Measurements from ENCODE around the gene KCNQ1OT1. TPM values are rescaled to one million over a fixed set of nuclear protein-coding genes. Genes with fewer than 3 reads are reported as not detected.

The KCNQ1OT1 gene
- total RNA-seq, 1 donor from 2014 or later, result 0.54 TPM

DNA sequence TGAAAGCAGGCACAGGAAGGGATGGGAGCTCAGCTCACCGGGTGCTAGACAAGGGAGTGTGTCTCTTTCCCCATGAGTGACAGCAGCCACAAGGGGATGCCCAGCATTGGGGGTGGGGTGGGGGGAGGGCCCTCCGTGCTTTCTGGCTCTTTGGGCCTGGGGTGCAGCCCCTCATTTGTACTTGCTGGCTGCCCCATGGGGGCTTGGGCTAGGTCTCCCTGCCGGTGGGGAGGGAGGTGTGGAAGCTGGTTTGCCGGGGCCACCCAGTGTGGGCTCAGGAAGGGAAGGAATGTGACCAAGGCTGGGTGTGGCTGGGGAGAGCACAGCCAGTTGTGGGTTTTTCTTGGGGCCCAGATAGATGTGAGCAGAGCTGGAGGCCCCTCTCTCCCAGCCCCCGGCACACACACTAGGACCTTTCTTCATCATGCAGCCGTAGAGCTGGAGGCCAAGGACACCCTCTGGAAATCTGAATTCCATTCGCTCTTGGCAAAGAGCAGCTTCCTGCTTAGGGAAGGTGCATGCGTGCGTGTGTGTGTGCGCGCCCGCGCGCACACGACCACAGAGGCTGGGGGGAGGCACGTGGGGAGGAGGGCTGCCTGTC is 25.8 kb downstream of the KCNQ1OT1 start:
- Histone ChIP-seq H3K36me3 (ENCODE audit: control insufficient read depth, insufficient read depth, low read length) (no peaks in the 10 kb centered on the region), H3K4me3 (ENCODE audit: low read depth, low read length) (no peak overlapping the region), H3K27me3 (ENCODE audit: control insufficient read depth, insufficient read depth, low read length) (no peaks in the 10 kb centered on the region)
- TF ChIP-seq, protein P1, sequence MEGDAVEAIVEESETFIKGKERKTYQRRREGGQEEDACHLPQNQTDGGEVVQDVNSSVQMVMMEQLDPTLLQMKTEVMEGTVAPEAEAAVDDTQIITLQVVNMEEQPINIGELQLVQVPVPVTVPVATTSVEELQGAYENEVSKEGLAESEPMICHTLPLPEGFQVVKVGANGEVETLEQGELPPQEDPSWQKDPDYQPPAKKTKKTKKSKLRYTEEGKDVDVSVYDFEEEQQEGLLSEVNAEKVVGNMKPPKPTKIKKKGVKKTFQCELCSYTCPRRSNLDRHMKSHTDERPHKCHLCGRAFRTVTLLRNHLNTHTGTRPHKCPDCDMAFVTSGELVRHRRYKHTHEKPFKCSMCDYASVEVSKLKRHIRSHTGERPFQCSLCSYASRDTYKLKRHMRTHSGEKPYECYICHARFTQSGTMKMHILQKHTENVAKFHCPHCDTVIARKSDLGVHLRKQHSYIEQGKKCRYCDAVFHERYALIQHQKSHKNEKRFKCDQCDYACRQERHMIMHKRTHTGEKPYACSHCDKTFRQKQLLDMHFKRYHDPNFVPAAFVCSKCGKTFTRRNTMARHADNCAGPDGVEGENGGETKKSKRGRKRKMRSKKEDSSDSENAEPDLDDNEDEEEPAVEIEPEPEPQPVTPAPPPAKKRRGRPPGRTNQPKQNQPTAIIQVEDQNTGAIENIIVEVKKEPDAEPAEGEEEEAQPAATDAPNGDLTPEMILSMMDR (IDR thresholded peaks at IDR 0.05; ENCODE audit: insufficient read depth, low read length, poor library complexity, severe bottlenecking), result no peak
- no peak for DNase-seq (ENCODE audit: low read depth)

DNA sequence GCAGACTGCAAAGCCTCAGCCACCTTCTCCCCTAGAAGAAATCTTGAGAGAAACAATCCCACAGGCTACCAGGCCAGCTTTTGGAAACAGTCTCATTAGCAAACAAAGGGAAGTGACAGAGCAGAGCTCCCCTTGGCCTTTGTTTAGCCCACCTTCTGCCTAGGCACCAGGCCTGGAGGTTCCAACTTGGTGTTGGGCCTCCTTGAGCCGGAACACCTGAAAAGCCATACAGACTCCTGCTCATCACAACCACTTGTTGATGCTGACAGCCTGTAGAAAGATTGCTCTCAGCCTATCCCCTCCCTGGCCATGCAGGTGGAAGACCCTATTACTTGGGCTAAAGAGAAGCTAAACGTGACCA is 26.6 kb downstream of the KCNQ1OT1 start:
- Histone ChIP-seq H3K27me3 (ENCODE audit: control insufficient read depth, insufficient read depth, low read length) (no peaks in the 10 kb centered on the region), H3K4me3 (ENCODE audit: low read depth, low read length) (no peak overlapping the region), H3K36me3 (ENCODE audit: control insufficient read depth, insufficient read depth, low read length) (no peaks in the 10 kb centered on the region)
- TF ChIP-seq, protein P1 (IDR thresholded peaks at IDR 0.05; ENCODE audit: insufficient read depth, low read length, poor library complexity, severe bottlenecking), result no peak
- no peak for DNase-seq (ENCODE audit: low read depth)

GRCh38 chr11:2672553-2673249 is 27.1 kb downstream of the KCNQ1OT1 start:
- TF ChIP-seq, protein P1 (IDR thresholded peaks at IDR 0.05; ENCODE audit: insufficient read depth, low read length, poor library complexity, severe bottlenecking), result no peak
- Histone ChIP-seq H3K4me3 (ENCODE audit: low read depth, low read length) (no peak overlapping the region), H3K36me3 (ENCODE audit: control insufficient read depth, insufficient read depth, low read length) (no peaks in the 10 kb centered on the region), H3K27me3 (ENCODE audit: control insufficient read depth, insufficient read depth, low read length) (no peaks in the 10 kb centered on the region)
- DNase-seq (ENCODE audit: low read depth), result no peak

DNA sequence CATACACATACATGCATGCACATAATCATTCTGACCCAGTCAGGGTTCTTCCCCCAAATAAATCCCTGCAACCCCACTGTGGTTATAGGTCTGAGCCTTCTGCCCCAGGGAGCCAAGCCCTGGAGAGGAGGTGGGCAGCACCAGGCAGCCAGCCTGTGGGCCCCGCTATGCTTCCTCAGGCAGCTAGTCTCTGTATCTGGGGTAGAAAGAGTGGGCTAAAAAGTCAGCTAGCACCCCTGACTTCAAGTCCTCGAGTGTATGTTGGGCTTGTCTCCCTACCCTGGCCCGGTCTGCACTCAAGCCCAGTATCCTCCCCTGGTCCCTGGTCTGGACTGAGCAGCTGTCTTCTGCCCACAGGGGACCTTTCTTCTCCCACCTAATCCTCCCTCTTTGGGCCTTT is 28.0 kb downstream of the KCNQ1OT1 start:
- TF ChIP-seq, protein P1 (IDR thresholded peaks at IDR 0.05; ENCODE audit: insufficient read depth, low read length, poor library complexity, severe bottlenecking), result no peak
- H3K4me3 ChIP-seq (ENCODE audit: low read depth, low read length), result no peak overlapping the region
- no peaks in the 10 kb centered on the region for H3K27me3 ChIP-seq (ENCODE audit: control insufficient read depth, insufficient read depth, low read length)
- no peaks in the 10 kb centered on the region for H3K36me3 ChIP-seq (ENCODE audit: control insufficient read depth, insufficient read depth, low read length)
- DNase-seq (ENCODE audit: low read depth), result no peak

DNA sequence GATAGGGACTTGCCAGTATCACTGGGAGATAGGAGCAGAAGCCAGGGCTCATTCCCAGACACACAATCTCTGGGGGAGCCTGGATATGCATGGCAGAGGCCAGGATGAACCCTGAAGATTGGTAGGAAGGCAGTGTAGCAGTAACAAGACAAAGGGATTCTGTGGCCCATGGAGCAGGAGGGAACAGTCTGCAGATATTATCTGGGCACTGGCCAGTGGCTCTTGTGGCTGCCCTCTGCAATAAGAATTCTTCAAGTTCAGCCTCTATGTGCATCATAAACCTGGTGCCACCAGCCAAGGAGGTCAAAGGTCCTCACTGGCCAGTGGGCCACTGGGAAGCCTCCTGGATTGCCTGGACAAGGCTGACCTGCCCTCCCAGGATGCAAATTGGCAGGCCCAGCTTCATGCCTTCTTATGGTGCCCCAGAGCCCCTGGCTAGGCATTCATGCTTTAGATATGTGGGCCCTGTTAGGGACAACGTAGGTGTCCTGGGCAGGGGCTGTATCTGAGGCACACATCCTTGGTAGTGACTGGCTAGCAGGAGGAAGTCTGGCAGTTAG is 29.2 kb downstream of the KCNQ1OT1 start:
- no peak overlapping the region for H3K4me3 ChIP-seq (ENCODE audit: low read depth, low read length)
- H3K27me3 ChIP-seq (ENCODE audit: control insufficient read depth, insufficient read depth, low read length), result no peaks in the 10 kb centered on the region
- TF ChIP-seq, protein P1 (IDR thresholded peaks at IDR 0.05; ENCODE audit: insufficient read depth, low read length, poor library complexity, severe bottlenecking), result no peak
- no peak for DNase-seq (ENCODE audit: low read depth)
- H3K36me3 ChIP-seq (ENCODE audit: control insufficient read depth, insufficient read depth, low read length), result no peaks in the 10 kb centered on the region

Data from kidney epithelial cell (primary cell).